ENCODE data around the gene CMTM4.
"Not testable (repeated sequence)": the region's sequence is repeated elsewhere in the genome, so short reads cannot be mapped to it uniquely, and the experiment has no call there.

Gene CMTM4

GRCh38 chr16:66592814-66593213, 103.7 kb downstream of the CMTM4 start:
- no peak for DNase-seq (ENCODE audit: low read depth)

- no peak for DNase-seq (ENCODE audit: low read depth)
These were observed 104.3 kb downstream of the CMTM4 start for GRCh38 chr16:66592241-66592640.

GRCh38 chr16:66591018-66591417, 105.5 kb downstream of the CMTM4 start:
- no peak for DNase-seq (ENCODE audit: low read depth)

GRCh38 chr16:66590322-66590721, 106.2 kb downstream of the CMTM4 start:
- no peak for DNase-seq (ENCODE audit: low read depth)

GRCh38 chr16:66588981-66589713, 107.4 kb downstream of the CMTM4 start:
- DNase-seq (ENCODE audit: low read depth) = no peak

- DNase-seq (ENCODE audit: low read depth) = no peak
These were observed 108.5 kb downstream of the CMTM4 start for GRCh38 chr16:66587881-66588600.

- DNase-seq (ENCODE audit: low read depth) = no peak
These were observed 110.9 kb downstream of the CMTM4 start for GRCh38 chr16:66585481-66586239.

- no peak for DNase-seq (ENCODE audit: low read depth)
These were observed 115.1 kb downstream of the CMTM4 start for GRCh38 chr16:66581246-66581952.

- DNase-seq (ENCODE audit: low read depth) = no peak
These were observed 115.8 kb downstream of the CMTM4 start for GRCh38 chr16:66580605-66581209.

- no peak for DNase-seq (ENCODE audit: low read depth)
These were observed 117.7 kb downstream of the CMTM4 start, which contains the start of gene CMTM2 for GRCh38 chr16:66578651-66579531. CMTM2 (plus strand) TSS chr16:66579463; CDS start chr16:66579608, 145 bp downstream.

GRCh38 chr16:66576296-66576695, 120.2 kb downstream of the CMTM4 start:
- no peak for DNase-seq (ENCODE audit: low read depth)

GRCh38 chr16:66575060-66575459, 121.5 kb downstream of the CMTM4 start:
- no peak for DNase-seq (ENCODE audit: low read depth)

GRCh38 chr16:66574531-66574930, 122.0 kb downstream of the CMTM4 start:
- no peak for DNase-seq (ENCODE audit: low read depth)

GRCh38 chr16:66574081-66574480, 122.5 kb downstream of the CMTM4 start:
- no peak for DNase-seq (ENCODE audit: low read depth)

GRCh38 chr16:66572356-66572755, 124.2 kb downstream of the CMTM4 start:
- DNase-seq (ENCODE audit: low read depth) = no peak

GRCh38 chr16:66569827-66570405, 126.6 kb downstream of the CMTM4 start:
- no peak for DNase-seq (ENCODE audit: low read depth)

GRCh38 chr16:66569131-66569530, 127.4 kb downstream of the CMTM4 start:
- DNase-seq (ENCODE audit: low read depth) = no peak

GRCh38 chr16:66568355-66568754, 128.2 kb downstream of the CMTM4 start:
- DNase-seq (ENCODE audit: low read depth) = no peak

GRCh38 chr16:66567270-66567669, 129.3 kb downstream of the CMTM4 start:
- DNase-seq (ENCODE audit: low read depth) = not testable (repeated sequence)

All from stimulated activated CD8-positive, alpha-beta memory T cell treated with anti-CD3 and anti-CD28 coated beads, Interleukin-15, amount 100 ng/mL, for 24 hours (primary cell).